AG08396 (cell line): ENCODE measurements around the gene LCN10.

Experiments used
- DNase-seq: peaks from one replicate; pipeline ENCODE4 v3.0.0; 2012; ENCODE audit warnings: low spot score, mixed read lengths

The LCN10 gene

DNA sequence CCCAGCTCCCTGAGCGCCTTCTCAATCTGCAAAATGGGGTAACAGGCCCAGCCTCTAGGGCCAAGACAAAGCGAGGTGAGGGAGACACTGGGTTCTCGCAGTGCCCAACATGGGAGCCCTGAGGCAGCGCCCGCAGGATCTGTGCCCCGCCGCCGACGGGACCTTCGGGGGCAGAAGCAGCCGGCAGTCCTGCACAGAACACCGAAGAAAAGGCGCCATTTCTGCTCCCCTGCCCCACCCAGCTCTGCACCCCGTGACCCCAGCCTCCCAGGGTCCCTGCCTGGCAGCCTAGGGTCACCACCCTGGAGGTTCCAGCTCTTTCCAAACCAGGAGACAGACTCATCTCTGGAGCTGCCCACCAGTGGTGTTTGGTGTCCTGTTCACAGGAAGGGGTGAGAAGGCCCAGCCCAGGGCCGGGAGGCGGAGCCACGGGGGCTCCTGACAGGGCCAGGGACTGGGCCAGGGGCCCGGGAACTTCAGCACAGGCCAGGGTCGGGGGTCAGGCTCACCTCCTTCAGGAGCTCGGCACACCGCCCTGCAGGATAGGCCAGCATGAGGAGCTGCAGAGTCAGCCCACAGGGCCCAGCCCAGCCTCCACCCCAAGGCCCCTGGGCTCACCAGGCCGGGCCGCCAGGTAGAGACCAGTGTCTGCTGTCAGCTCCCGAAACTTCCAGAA, 12.0 kb upstream of the LCN10 start:
- no peak for DNase-seq

DNA sequence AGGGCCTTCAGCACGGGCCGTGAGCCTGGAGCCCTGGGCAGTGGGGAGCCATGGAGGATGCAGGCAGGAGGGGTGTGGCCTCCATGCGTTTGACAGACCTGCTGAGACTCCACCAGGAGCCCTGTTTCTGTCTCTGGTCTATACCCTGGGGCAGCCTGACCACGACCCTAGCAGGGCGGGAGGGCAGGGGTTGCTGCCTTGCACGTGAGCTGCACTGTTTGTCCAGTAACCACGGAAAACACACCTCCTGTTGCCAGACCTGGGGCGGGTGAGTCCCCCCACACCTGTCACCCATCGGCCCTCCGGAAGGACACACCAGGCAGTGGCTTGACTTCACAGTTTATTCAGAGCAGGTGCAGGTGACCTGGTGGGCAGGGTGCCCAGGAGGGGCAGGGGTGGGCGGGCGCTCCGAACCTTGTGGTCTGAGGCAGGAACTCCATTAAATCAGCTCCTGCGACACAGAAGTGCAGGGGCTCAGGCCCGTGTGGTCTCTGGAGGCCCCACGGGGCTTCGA, 11.4 kb upstream of the LCN10 start:
- no peak for DNase-seq

DNA sequence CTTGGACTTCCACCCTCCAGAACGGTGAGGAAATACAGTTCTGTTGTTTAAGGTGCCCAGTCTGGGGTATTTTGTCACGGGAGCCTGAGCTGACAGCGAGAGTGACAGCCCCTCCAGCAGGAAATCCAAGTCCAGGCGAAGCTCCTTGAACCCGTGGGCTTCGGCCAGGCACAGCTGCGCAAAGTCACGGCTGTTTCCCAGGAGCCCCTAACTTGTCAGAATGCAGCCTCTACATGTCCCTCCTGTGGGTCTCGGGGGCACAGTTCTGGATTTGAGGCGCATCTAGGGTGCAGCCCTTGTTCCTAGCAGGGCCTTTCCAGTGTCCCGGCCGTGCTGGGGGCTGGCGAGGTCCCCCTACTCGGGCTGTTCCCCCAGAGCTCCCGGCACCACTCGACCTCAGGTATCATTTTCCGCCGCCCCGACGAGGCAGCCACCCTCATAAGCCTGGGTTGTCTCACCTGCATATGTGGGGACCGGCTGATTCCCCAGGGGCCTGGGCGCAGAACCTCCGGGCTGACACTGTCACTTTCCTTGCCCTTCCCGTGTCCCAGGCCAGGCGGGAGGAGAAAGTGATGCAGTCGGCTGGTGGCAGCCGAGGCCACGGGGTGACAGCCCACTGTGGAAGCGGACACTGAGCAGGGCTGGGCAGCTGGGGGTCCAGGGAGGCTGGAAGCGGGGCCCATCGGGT, 10.8 kb upstream of the LCN10 start:
- DNase-seq, result no peak

DNA sequence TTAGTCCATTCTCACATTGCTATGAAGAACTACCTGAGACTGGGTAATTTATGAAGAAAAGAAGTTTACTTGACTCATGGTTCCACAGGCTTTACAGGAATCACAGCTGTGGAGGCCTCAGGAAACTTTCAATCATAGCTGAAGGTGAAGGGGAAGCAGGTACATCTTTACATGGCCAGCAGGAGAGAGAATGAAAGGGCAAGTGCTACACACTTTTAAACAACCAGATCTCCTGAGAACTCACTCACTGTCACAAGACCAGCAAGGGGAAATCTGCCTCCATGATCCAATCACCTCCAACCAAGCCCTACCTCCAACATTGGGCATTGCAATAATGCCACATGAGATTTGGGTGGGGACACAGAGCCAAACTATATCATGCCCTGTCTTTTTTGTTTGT, 9.1 kb upstream of the LCN10 start:
- no peak for DNase-seq

DNA sequence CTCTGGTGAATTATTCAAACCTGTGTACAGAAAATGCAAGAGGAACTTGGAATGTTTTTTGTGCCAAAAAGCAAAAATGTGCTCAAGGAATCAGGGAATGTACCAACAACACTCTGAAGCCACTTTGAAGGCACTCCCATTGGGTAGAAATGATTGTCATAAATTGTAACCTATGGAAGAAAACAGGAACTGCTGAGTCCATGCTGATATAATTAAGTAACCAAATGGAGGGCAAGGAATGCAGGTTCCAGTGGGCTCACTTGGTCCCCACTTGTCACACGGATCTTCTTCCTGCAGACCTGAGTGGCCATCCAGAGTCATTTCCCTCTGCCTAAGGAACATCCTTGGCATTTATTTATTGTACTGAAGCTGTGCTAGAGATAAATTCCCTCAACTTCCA, 8.5 kb upstream of the LCN10 start:
- DNase-seq, result no peak

DNA sequence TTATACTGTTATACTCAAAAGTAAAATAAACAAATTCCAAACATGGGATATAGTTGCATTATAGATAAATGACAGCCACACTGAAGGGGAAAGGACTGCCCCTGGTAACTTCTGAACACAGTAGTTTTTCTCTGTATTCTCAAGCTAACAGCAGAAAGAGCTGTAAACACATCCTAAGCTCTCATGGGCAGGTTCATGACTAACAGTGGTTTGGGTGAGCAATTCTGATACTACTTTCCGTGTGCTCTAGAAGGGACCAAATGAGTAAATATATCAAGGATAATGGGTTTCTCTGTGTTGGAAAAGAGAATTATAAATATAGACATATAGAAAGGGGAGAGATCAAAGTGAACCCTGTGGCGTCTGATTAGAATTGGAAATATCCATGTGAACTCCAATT, 7.8 kb upstream of the LCN10 start:
- DNase-seq, result peak; percentile 74

DNA sequence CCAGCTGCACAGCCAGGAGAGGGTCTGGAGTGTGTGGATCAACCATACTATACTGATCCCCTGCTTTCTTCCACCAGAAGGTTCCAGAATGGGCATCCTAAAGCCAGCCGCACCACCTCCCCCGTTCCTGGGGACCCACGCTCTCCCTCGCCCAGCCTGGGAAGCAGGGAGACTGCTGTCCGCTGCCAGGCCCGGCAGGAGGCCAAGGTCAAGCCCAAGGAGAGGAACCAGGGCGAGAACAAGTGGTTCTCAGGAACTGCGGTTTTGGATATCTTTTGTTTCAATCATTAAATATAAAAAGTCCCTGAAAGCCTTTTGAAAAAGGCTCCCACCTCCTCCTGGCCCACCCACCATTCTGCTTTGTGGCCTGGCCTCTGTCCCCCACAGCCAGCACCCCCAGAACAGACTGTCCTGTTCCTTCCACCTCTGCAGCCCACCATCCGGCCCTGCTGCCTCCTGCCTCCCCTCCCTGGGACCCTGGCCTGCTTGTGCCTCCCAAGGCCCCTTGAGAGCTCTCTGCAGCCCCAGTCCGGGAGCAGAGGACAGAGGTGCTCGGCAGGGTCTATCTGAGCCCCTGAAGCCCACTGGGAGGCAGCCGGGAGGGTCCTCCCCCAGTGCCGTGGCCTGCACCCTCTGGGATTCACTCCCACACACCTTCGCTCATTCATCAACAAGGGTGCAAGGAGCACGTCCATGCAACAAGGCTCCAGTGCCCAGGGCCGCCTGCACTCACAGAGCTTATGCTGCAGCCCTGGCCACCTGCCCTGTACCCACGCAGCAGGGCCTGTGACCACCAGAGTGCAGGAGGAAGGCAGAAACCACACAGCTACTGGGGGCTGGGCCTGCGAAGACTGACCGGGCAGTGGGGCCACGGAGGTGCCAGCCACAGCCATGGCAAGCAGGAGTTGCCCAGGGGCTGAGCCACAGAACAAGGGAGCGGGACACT, 6.2 kb upstream of the LCN10 start:
- DNase-seq, result no peak

DNA sequence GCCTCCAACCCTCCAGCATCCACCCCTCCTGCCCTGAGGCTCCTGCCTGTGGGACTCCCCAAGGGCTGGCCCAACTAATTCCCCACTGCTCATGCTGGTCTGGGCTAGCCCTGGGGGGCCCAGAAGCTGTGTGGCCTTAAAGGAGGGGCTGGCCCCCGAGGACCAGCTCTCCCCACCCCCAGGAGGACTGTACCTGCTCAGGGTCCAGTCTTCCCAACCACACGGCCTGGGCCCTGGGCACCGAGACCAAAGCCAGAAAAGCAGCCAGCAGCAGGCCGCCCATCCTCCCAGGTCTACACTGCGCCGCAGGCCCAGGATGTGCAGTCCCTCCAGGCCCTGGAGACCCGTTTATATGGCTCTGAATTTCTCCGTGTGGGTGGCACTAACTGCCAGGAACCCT, 5.5 kb upstream of the LCN10 start, which contains the start of gene LCN6:
LCN6 (minus strand) TSS at position 325 of the 400 bp plus-strand sequence; CDS start at position 283, 42 bp downstream.
- DNase-seq, result no peak

DNA sequence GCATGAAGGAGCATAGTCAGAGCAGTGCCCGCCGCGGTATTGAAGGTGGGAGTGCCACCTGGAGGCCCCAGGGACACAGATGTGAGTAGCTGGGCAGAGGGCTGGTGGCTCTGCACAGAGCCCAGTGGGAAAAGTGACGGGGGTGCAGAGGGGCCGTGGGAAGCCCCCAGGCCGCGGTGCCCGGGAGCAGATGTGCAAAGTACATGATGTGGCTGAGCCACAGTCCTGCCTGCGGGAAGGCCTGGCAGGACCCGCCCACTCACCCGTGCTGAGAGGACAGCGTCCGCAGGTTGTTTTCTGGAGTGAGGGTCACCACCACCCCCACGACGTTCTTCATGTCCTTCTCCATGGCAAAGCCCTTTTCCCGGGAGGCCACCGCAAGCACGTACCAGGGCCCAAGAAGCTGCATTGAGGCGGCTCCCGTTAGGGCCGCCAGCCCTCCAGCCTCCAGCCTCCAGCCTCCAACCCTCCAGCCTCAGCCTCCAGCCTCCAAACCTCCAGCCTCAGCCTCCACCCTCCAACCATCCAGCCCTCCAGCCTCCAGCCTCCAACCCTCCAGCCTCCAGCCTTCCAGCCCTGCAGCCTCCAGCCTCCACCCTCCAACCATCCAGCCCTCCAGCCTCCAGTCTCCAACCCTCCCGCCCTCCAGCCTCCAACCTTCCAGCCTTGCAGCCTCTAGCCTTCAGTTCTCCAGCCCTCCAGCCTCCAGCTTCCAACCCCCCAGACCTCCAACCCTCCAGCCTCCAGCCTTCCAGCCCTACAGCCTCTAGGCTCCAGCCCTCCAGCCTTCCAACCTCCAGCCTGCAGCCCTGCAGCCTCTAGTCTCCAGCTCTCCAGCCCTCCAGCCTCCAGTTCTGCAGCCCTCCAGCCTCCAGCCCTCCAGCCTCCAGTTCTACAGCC, 4.7 kb upstream of the LCN10 start:
- DNase-seq, result no peak

DNA sequence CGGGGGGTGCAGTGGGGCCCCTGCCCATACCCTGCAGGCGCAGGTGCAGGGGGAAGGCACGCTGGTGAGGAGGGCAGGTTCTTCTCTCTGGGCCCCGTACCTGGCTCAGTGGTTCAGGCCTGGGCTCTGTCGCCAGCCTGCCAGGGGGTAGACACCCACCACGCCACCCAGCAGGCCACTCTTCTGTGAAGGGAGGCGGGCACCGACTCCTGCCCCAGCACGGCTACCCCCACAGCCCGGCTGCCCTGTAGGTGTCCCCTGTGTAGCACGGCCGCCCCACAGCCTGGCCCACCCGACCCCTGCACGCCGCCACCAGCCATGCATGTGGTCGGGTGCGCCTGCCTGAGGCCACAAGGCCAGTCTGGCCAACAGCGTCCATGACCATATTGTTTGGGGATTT, 3.9 kb upstream of the LCN10 start:
- no peak for DNase-seq

DNA sequence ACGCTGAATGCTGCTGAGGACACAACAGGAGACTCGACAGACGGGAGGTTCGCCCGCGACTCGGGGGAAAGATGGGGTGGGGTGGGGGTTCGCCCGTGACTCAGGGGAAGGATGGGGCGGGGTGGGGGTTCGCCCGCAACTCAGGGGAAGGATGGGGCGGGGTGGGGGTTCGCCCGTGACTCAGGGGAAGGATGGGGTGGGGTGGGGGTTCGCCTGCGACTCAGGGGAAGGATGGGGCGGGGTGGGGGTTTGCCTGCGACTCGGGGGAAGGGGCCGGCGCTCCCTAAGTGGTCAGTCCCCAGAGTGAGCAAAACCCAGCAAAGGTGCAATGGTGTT, 3.4 kb upstream of the LCN10 start:
- DNase-seq, result no peak

DNA sequence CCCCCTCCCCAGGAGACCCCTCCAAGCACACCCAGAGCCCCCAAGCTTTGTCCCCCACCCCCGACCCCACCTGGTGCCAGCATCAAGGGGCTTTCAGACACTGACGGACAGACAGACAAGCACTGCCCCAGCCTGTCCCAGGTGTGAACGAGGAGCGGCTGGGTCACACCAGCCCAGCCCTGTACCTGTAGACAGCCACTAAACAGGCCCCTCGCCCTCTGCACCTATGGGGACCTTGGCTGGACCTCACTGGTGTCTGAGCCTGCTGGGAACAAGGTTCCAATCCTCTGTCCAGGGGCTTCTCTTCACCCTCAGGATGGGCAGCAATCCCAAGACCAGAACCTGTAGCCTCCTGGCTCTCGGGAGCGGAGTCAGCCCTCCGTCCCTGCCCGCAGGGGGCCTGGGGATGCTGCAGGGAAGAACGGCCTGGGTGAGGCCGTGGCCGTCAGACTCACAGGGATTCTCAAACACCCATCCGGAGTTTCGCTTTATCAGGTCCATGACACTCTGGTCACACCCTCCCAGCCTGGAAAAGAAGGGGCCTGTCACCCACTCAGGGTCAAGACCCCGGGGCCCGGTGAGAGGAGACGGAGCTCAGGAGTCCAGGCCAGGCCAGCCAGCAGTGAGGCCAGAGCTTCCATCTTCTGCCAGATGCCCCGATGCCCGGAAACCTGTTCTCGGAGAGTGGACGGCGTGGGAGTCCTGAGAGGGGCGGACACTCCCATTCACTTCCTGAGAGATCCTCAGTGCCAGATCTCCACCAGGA, 2.8 kb upstream of the LCN10 start:
- no peak for DNase-seq

DNA sequence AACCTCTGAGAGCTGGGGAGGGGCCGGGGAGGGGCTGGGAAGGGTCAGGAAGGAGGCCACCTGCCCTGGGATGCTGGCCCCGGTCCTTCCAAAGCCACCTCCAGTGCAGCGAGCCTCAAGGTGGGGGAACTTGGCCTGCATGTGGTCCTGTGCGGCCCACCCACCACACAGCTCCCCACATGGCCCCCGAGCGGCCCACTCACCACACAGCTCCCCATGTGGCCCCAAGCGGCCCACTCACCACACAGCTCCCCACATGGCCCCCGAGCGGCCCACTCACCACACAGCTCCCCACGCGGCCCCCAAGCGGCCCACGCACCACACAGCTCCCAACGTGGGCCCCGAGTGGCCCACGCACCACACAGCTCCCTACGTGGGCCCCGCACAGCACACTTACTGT, 2.0 kb upstream of the LCN10 start:
- DNase-seq, result no peak

DNA sequence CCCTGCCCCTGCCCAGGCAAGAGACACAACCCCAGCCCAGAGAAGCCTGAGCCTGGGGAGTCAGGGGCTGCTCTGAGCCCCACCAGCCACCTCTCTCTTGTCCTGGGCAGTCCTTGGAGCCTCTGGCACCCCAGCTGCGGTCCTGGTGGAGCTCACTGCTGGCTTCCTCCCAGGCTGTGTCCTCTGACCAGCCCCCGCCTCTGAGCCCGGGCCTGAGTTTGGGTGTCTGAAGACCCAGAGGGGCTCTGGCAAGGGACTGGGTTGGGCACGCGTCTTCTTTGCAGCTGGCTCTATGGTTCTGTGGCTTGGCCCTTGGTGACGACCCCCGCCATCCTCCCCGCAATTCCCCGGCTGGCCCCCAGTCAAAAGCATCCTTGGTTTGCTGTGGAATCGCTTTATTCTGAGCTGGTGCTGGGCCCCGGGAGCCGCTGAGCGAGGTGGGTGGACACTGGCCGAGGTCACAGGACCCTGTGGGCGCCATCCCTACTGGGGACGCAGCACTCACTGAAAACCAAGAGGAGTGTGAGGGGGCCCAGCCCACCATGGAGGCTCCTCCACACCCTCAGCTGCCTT, 985 bp upstream of the LCN10 start:
- no peak for DNase-seq

DNA sequence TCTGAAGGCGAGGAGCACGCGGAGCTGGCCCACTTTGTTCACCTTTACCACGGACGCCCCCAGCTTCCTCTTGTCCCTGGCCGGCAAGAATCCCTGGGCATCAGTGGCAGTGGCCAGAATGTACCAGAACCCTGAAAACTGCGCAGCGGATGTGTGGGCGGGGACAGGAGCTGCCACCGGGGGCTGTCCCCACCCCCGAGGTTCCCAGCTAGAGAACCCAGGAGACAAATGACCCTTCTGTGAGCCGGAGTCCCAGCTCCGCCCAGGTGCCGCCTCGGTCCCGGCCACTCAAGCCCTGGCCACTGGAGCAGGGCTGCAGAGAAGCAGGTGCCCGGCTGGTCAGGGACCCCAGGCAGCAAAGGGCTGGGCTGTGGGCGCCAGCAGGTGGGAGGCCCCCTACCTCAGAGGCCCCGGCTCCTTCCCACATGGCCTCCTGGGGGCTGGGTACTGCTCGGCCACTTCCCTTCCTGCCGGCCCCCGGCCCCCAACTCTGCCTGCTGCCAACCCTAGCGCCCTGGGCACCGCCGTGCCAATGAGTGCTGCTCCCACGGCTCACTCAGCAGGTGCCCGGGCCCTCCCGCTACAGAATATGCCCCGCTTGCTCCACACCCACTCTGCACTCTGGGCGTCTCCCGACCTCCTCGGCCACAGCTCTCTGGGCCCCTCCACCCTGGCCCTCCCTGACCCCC, 713 bp downstream of the LCN10 start:
- no peak for DNase-seq

DNA sequence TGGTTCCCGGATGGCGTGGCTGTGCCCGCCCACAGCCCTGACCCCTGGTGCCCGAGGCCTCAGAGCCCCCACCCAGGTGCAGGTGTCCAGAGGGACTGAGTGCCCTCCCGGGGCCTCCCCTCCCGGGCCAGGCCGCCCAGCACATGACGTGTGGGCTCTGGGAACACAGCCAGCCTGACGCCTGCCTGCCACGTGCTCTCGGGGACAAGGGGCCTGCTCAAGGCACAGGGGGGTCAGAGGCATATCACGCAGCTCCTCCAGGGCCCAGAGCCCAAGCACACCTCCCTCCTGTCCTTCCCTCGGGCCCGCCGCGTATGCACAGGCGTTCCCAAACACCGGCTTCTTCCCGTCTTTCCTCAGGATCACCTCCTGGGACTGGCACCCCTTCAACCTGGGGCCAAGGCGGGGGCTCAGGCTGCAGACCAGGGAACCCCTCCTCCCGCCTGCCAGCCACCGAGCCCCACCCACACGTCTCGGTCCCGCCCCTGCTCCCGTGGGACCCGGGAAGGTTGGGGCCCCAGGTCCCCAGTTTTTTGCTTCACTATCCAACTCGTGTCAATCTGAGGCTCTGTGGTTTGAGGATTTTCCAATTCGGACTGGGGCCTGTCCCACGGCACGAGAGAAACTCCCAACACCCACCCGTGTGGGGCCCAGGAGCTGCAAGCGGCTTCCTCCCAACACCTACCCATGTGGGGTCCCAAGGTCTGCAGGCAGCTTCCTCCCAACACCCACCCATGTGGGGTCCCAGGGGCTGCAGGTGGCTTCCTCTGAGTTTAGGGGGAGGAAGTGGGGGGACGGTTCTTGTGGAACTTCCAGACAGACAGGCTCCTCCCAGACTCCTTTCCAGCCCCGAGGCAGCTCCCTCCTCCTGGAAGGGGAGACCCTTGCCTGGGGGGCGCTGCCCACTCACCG, 1.5 kb downstream of the LCN10 start:
- DNase-seq, result no peak

DNA sequence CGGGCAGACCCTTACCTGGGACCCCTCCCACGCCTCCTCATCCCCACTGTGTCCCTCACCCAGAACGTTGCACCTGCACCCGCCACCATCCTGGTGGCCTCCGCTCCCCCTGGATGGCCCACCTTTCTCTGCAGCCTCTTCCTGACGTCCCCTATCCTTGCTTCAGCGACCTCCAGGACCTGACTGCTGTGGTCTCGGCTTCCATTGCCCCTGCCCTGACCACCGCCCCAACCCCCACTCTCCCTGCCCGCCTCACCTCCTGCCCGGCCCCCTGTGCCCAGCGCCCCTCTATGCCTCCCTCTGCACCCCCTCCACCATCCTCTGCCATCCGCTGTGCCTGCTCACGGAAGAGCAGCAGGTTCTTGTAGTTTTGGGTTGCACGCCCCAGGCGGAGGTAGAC, 2.2 kb downstream of the LCN10 start:
- DNase-seq, result no peak

DNA sequence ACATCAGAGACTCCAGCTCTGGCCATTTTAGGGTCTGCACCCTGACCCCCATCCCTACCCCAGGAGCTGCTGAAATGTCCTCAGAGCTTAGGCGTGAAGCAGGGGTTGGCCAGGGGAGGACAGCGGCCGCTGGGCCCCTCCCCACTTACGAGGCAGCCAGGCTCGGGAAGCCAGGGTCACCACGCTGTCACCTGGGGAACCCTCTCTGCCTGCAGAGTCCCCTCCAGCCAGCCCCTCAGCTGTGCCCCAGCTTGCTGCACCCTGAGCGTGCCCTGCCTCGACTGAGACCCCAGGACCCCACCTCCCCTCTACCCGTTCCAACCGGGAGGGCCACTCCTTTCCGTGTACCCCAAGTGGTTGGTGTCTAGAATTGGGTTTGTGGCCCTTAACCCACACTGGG, 2.7 kb downstream of the LCN10 start:
- DNase-seq, result no peak

DNA sequence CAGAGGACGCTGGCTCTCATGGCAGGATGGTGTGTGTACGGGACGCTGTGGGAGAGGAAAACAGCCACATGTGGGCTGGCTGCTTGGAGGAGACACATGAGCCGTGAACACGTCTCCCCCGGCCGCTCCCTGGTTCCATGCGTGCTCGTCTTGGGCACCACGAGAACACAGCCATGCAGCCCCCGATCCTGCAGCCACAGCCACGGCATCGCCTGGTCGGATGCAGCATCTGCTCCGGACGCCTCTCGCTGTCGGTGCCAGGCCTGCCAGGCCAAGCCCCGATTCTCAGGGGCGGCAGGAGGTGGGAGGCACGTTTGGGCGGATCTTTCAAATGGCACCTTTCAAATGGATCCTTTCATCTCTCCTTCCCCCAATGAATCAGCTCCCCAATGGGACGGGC, 3.2 kb downstream of the LCN10 start:
- no peak for DNase-seq
